Skeletal muscle satellite cell (primary cell): Measurements from ENCODE around the gene PDLIM7.
"Not testable (repeated sequence)": the region's sequence is repeated elsewhere in the genome, so short reads cannot be mapped to it uniquely, and the experiment has no call there.

Experiments
- H3K27me3 ChIP-seq: 2 replicates; pipeline ENCODE4 v1.7.0; 2013; ENCODE audit warnings: low read length; ENCODE audit not compliant: control insufficient read depth, insufficient read depth
- H3K36me3 ChIP-seq: 2 replicates; pipeline ENCODE4 v1.7.0; 2013; ENCODE audit warnings: mild to moderate bottlenecking, control low read depth, low read length; ENCODE audit not compliant: insufficient read depth
- H3K4me1 ChIP-seq: 2 replicates; pipeline ENCODE4 v1.7.0; 2013; ENCODE audit warnings: low read length; ENCODE audit not compliant: control insufficient read depth, insufficient read depth
- H3K4me2 ChIP-seq: 2 replicates; pipeline ENCODE4 v1.7.0; 2013; ENCODE audit warnings: mild to moderate bottlenecking, low read length
- H3K4me3 ChIP-seq: 2 replicates; pipeline ENCODE4 v1.7.0; 2013; ENCODE audit warnings: low read length
- H3K9ac ChIP-seq: 2 replicates; pipeline ENCODE4 v1.7.0; 2013; ENCODE audit warnings: mild to moderate bottlenecking, low read depth, low read length, moderate library complexity
- H3K9me3 ChIP-seq: replicated peaks from 2 replicates; pipeline ENCODE4 v1.7.0; 2013; ENCODE audit warnings: mild to moderate bottlenecking, control low read depth, low read length

PDLIM7 gene

DNA sequence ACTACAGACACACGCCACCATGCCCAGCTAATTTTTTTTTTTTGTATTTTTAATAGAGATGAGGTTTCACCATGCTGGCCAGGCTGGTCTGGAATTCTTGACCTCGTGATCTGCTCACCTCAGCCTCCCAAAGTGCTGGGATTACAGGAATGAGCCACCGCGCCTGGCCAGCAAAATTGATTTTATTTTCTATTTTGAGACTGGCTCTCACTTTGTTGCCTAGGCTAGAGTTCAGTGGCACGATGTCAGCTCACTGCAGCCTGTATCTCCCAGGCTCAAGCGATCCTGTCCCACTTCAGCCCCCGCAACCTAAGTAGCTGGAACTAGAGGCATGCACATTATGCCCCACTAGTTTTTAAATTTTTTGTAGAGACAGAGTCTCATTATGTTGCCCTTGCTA lies 37.0 kb upstream of the PDLIM7 start:
- H3K27me3 ChIP-seq, H3K4me2 ChIP-seq, H3K9me3 ChIP-seq, H3K9ac ChIP-seq, H3K4me3 ChIP-seq: not testable (repeated sequence)
- Histone ChIP-seq H3K4me1 (peaks cover 34% of the 10 kb centered on the region), H3K36me3 (peaks cover 60% of the 10 kb centered on the region)

DNA sequence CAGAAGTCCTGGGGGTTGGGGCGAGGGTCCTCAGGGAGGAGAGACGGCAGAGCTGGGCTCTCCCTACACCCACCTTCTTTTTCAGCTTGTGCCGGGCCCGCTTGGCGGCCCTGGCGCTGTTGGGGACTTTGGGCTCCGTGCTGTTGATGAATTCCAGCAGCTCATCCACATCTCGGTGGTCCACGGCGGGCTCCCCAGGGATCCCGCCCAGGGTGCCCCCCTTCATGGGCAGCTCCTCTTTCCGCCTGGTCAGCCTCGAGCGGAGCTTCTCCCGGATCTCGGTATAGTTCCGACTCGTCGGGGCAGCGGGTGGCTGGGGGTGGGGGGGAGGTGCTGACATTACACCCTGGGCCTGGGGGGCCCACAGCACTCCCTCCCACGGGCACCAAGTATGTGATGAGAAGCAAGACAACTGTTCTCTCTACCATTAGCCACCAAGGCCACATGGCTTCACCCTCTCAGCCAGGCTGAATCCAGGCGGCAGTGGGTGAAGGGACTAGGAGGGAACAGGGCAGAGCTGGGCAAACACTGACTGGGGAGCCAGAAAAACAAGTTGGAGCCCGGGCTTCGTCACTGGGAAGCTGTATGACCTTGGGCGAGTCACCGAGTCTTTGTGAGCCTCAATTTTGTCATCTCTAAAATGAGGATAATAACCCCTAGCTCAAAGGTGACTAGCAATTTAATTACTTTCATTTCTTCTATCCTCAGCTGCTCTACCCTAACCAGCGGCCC lies 34.0 kb upstream of the PDLIM7 start:
- Histone ChIP-seq H3K36me3 (peaks cover 67% of the 10 kb centered on the region), H3K9ac (no peak overlapping the region), H3K4me3 (no peak overlapping the region)

DNA sequence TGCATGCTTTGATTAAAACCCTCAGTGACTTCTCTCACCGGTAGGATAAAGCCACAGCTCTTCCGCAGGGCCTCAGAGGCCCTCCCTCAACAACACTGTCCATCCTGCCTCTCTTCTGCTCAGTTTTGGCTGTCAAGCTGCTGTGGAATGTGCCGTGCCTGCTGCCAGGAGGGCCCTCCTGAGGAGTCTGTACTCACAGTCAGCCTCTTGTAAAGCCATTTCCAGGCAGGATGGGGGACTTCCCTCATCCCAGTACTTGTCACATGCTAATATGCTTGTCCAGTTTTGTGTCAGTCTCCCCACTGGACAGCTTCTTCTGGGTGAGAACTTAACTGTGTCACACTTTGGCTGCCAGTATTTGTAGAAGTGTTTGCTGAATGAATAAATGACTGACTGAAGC lies 33.2 kb upstream of the PDLIM7 start:
- no peak overlapping the region for H3K4me2 ChIP-seq
- H3K4me3 ChIP-seq, result no peak overlapping the region
- no peaks in the 10 kb centered on the region for H3K27me3 ChIP-seq
- H3K4me1 ChIP-seq, result no peaks in the 10 kb centered on the region
- H3K36me3 ChIP-seq, result peaks cover 75% of the 10 kb centered on the region
- H3K9me3 ChIP-seq, result no peaks in the 10 kb centered on the region
- H3K9ac ChIP-seq, result no peak overlapping the region

More for the DNA sequence above, 34.0 kb upstream of the PDLIM7 start:
- Histone ChIP-seq H3K27me3 (no peaks in the 10 kb centered on the region), H3K4me2 (no peak overlapping the region), H3K9me3 (no peaks in the 10 kb centered on the region), H3K4me1 (peaks cover 4% of the 10 kb centered on the region)

- Histone ChIP-seq H3K4me2 (no peak overlapping the region), H3K36me3 (peaks cover 86% of the 10 kb centered on the region), H3K4me1 (no peaks in the 10 kb centered on the region), H3K9ac (no peak overlapping the region), H3K27me3 (no peaks in the 10 kb centered on the region), H3K4me3 (no peak overlapping the region), H3K9me3 (no peaks in the 10 kb centered on the region)
Observed at GRCh38 chr5:177529247-177530203, 32.1 kb upstream of the PDLIM7 start.

DNA sequence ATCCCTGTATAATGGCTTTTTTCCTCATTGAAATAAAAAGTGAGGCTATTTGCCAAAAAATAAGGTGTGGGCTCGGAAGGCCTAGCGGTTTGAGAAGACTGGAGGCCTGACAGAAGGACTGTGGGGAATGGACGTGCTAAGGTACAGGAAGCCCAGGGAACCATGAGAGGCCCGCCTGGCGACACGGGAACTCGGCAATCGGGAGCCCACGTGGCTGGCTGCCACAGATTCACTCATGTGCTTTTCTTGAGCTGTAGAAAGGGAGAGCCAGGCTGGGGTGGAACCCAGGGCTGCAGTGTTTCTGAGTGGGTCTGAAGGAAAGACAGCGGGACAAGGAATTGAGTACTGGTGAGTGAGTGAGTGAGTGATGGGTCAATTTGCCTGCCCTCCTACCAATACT lies 31.2 kb upstream of the PDLIM7 start:
- H3K9me3 ChIP-seq, result no peaks in the 10 kb centered on the region
- H3K4me2 ChIP-seq, result no peak overlapping the region
- no peaks in the 10 kb centered on the region for H3K4me1 ChIP-seq
- H3K36me3 ChIP-seq, result peaks cover 88% of the 10 kb centered on the region
- H3K9ac ChIP-seq, result no peak overlapping the region
- no peaks in the 10 kb centered on the region for H3K27me3 ChIP-seq
- H3K4me3 ChIP-seq, result no peak overlapping the region

- no peaks in the 10 kb centered on the region for H3K9me3 ChIP-seq
- H3K4me2 ChIP-seq, result no peak overlapping the region
- H3K4me1 ChIP-seq, result no peaks in the 10 kb centered on the region
- H3K36me3 ChIP-seq, result peaks cover 86% of the 10 kb centered on the region
- H3K4me3 ChIP-seq, result no peak overlapping the region
- H3K9ac ChIP-seq, result no peak overlapping the region
- no peaks in the 10 kb centered on the region for H3K27me3 ChIP-seq
Observed at GRCh38 chr5:177527595-177527994, 30.2 kb upstream of the PDLIM7 start.

GRCh38 chr5:177526791-177527190 lies 29.4 kb upstream of the PDLIM7 start:
- Histone ChIP-seq H3K36me3 (peaks cover 83% of the 10 kb centered on the region), H3K27me3 (no peaks in the 10 kb centered on the region), H3K4me3 (no peak overlapping the region), H3K4me2 (no peak overlapping the region), H3K9ac (no peak overlapping the region), H3K4me1 (peaks cover 2% of the 10 kb centered on the region), H3K9me3 (no peaks in the 10 kb centered on the region)

DNA sequence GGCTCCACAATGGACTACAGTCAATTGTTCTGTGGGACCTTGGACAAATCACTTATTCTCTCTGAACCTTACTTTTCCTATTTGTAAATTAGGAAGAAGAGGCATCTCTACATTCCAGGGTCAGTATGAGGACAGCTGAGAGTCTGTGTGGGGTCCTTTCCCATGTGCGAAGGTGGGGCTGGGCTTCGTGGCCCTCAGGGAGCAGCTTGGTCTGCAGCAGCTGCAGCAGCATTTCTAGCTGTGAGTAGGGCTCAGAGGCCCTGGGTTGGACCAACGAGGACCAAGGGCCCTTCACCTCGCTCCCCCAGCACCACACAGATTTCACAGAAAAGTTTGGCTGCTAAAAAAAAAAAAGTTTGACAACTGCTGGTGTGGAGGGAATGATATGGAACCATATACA lies 28.8 kb upstream of the PDLIM7 start:
- H3K9ac ChIP-seq, result no peak overlapping the region
- H3K27me3 ChIP-seq, result no peaks in the 10 kb centered on the region
- H3K4me3 ChIP-seq, result no peak overlapping the region
- H3K4me2 ChIP-seq, result no peak overlapping the region
- peaks cover 7% of the 10 kb centered on the region for H3K4me1 ChIP-seq
- peaks cover 85% of the 10 kb centered on the region for H3K36me3 ChIP-seq
- H3K9me3 ChIP-seq, result no peaks in the 10 kb centered on the region

DNA sequence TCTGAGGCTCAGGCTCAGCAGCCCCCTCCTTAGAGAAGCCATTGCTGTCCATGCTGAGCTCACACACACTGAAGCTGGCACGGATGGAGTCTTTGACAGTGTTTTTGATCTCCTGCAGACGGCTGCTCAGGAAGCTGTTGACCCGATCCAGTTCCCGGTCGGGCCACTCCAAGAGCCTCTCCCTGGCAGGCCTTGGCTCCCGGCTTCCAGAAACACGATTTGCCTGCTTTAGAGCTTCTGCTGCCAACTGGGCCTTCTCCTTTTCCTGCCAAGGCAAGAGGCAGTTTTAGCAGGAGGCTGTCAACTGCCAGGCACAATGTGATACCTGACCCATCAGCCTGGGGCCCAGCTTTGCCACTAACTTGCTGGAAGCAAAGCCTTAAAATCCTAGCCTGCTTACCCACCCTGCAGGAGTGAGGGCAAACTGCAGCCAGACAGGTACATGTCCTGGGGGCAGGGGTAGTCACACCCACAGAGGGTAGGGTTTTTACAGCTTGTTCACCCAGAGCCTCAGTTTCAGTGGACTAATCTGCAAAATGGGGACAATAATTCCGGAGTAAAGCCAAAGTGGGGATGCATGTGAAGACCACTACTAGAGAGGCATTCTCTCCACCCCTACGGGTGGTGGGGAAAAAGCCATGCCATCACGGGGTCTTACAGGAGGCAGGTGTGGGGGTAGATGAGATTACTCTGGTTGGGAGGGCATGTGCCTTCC lies 27.7 kb upstream of the PDLIM7 start:
- no peak overlapping the region for H3K9ac ChIP-seq
- H3K4me1 ChIP-seq, result peaks cover 13% of the 10 kb centered on the region
- H3K27me3 ChIP-seq, result no peaks in the 10 kb centered on the region
- no peaks in the 10 kb centered on the region for H3K9me3 ChIP-seq
- H3K4me2 ChIP-seq, result no peak overlapping the region
- peaks cover 85% of the 10 kb centered on the region for H3K36me3 ChIP-seq
- no peak overlapping the region for H3K4me3 ChIP-seq

DNA sequence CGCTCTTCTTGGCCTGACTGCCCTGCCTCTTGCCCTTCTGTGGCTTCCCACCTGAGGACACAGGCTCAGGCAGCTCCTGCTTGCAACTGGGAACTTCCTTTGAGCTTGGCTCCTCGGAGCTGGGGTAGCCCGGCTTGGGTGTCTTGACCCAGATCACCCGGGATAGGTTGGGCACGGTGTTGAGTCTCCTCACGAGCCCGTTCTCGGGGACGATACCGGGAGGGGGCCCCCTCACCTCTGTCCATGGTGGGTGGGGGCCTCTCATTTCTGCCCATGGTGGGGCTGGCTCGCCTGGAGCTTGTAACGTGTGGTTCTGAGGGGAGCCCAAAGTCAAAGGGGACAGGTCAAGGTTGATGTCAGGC lies 27.1 kb upstream of the PDLIM7 start:
- Histone ChIP-seq H3K4me2 (no peak overlapping the region), H3K9ac (no peak overlapping the region), H3K4me1 (peaks cover 13% of the 10 kb centered on the region), H3K9me3 (no peaks in the 10 kb centered on the region), H3K36me3 (peaks cover 85% of the 10 kb centered on the region), H3K27me3 (no peaks in the 10 kb centered on the region), H3K4me3 (no peak overlapping the region)

GRCh38 chr5:177523711-177524538 lies 26.5 kb upstream of the PDLIM7 start:
- H3K4me2 ChIP-seq, result no peak overlapping the region
- H3K4me3 ChIP-seq, result no peak overlapping the region
- no peaks in the 10 kb centered on the region for H3K27me3 ChIP-seq
- peaks cover 15% of the 10 kb centered on the region for H3K4me1 ChIP-seq
- no peaks in the 10 kb centered on the region for H3K9me3 ChIP-seq
- H3K36me3 ChIP-seq, result peaks cover 84% of the 10 kb centered on the region
- H3K9ac ChIP-seq, result no peak overlapping the region
